Activated naive CD8-positive, alpha-beta T cell treated with anti-CD3 and anti-CD28 coated beads, Interleukin-2, amount 50 U/mL, for 16 hours (primary cell): ENCODE measurements around the gene OAS1.
"Not testable (repeated sequence)": the region's sequence is repeated elsewhere in the genome, so short reads cannot be mapped to it uniquely, and the experiment has no call there.

Experiments
- DNase-seq: peaks from one replicate; pipeline ENCODE4 v3.0.0-alpha.2; 2020; ENCODE audit warnings: low read depth, low spot score

Gene OAS1

DNA sequence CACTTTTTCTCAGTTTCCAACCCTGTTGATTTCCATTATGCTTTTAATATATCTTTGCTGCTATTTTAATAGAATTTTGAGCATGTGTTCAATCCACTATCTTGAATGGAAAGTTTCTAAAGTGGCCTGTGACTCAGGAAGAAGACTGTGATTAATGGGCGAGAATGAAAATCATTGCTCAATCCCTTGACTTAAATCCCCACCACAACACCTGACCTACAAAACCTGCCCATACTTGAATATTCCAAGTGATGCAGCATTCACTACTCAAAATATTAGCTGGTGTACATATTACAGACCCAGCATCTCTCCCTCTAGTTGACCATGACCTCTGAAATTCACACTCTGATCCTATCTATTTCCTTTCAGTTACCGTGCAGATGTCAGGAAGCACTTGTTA is 30.2 kb downstream of the OAS1 start:
- no peak for DNase-seq

DNA sequence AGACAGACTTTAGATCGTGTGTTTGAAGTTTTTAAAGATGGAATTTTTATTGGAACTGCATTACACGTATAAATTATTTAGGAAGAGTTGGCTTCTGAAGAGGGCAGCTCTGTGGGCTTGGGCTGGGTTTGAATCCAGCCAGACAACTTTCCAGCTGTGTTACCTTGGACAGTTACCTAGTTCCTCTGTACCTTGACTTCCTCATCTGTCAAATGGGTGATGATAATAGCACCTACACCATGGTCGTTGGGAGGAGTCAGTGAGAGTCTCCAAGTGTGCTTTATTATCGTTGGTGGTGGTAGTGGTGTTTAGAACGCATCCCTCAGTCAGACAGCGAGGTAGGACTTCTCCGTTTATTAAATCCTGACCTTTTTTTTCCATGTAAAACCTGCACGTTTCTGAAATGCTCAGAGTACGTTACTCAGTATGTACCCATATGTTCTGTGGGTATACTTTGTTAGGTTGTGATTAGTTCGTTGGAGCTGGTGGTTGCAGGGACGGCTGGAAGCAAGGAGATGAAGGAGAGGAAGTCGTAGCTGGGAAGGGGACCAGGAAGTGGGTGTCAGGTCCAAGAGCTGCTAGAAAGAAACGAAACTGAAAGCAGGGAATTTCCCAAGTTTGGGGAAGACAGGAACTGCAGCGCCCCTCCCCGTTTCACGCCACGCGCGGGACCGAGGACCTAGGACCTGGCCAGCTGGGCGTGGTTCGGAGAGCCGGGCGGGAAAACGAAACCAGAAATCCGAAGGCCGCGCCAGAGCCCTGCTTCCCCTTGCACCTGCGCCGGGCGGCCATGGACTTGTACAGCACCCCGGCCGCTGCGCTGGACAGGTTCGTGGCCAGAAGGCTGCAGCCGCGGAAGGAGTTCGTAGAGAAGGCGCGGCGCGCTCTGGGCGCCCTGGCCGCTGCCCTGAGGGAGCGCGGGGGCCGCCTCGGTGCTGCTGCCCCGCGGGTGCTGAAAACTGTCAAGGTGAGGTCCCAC is 31.3 kb downstream of the OAS1 start, which contains the start of gene OAS3:
TSS of gene OAS3 (plus strand) at position 734 of the 979 bp plus-strand sequence. CDS start at position 791, 57 bp downstream.
- DNase-seq: no peak

DNA sequence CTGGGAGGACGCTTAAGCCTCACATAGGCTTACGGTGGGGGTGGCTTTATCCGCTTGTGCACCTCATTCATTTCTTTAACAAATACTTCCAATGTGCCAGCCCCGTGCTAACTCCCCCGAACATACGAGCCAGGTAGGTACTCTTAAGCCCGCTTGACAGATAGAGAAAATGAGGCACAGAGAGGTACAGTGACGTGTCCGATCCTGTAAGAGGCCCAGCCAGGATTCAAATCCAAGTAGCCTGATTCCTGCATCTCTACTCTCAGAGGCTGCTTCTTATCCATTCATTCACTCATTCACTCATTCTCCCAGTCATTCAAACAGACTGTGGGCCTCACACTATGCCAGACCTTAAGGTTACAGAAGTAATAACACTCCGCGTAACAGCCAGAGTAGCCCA is 32.0 kb downstream of the OAS1 start:
- DNase-seq: no peak

DNA sequence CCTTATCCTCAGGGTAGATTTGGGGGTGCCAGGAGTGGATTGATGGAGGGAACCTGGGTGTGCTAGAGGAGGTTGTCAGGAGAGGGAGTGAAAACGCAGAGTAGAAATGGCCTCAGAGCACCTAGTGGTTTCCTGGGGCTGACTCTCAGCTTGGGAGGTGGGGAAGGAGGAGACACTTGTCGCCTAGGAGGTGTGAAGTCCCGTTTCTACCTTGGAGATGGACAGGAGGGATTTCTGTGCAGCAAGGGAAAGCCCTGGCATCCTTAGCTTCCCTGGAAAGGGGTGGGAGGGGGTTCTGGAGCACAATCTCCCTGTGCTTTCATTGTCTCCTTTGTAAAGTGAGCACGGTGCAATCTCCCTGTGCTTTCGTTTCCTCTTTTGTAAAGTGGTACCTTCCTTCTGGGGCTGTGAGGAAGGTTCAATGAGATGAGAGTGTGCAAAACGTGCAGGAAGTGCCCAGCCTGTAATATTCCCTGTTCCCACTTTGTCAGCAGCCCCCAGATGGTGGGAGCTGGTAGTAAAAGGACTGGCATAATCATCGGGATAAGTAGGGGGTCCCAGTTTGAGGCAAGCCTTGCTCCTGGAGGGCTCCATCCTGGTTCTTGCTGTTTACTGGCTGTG is 33.1 kb downstream of the OAS1 start:
- no peak for DNase-seq

DNA sequence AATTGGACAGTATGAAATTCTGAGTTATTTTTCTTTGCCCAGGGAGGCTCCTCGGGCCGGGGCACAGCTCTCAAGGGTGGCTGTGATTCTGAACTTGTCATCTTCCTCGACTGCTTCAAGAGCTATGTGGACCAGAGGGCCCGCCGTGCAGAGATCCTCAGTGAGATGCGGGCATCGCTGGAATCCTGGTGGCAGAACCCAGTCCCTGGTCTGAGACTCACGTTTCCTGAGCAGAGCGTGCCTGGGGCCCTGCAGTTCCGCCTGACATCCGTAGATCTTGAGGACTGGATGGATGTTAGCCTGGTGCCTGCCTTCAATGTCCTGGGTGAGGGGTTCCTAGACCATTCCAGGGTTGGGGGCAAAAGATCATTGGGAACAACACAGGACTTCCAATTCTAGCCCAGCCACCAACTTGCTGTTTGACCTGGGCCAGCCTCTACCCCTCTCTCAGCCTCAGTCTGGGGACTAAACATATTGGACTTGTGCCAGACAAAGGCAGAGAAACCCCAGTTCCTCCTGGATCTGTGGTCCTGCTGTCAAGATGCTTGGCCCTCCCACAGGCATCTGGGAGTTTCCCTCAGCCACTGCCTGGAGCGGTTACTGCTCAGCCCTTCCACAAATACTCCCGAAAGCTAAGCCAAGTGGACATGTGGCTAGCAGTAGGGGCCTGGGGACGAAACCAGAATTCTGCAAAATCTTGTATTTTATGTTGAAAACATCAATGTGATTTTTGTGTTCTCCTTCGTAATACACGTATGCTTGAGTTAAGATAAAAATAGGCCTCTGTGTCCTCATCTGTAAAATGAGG is 35.0 kb downstream of the OAS1 start:
- no peak for DNase-seq

DNA sequence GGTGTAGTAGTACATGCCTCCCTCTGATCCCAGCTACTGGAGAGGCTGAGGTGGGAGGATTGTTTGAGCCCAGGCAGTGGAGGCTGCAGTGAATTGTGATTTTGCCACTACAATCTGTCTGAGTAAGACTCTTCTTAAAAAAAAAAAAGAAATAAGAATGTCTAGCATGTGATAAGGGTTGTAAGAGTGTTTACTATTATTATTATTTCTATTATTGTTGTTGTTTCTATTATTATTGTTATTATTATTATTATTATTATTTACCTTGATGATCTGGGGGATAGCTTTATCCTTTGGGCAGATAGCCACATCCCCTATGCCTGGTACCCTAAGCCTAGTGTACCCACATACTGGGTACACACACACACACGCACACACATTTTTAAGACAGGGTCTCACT is 35.8 kb downstream of the OAS1 start:
- DNase-seq: no peak

DNA sequence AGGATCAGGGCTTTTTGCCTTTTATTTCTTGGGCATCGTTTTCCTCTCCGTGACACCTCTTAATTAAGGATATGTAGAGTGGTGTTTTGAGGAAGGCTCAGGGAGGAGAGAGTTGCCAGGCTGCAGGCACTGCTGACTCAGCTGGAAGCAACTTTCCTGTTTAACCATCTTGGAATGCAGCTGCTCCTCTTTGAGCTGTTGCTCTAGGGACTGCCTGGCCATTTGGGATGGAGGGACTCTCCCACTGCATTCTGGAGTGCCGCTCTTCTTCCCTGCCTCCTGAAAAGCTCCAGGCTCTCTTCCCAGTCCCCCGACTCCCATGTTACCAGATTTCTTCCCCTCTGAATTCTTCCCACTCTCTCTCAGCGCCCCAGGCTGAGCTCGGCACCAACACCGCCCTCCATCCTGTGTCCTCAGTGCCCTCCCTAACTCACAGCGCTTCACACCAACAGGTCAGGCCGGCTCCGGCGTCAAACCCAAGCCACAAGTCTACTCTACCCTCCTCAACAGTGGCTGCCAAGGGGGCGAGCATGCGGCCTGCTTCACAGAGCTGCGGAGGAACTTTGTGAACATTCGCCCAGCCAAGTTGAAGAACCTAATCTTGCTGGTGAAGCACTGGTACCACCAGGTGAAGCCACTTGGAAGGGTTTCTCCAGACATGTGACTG is 37.4 kb downstream of the OAS1 start:
- no peak for DNase-seq

DNA sequence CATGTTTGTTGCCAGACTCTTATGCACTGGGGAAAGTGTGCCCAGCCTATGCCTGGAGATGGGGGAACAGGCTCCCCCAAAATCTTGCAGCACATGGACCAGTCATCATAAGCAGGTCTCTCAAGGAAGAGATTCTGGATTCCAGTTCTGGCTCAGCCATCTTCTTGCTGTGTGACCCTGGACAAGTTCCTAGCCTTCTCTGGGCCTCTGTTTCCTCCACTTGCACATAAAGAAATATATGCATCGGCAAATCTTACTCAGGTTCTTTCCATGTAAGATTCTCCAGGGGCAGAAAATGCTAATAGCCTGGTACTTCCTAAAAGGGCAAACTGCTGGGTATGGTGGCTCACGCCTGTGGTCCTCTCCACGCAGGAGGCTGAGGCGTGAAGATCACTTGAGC is 38.8 kb downstream of the OAS1 start:
- DNase-seq: no peak

DNA sequence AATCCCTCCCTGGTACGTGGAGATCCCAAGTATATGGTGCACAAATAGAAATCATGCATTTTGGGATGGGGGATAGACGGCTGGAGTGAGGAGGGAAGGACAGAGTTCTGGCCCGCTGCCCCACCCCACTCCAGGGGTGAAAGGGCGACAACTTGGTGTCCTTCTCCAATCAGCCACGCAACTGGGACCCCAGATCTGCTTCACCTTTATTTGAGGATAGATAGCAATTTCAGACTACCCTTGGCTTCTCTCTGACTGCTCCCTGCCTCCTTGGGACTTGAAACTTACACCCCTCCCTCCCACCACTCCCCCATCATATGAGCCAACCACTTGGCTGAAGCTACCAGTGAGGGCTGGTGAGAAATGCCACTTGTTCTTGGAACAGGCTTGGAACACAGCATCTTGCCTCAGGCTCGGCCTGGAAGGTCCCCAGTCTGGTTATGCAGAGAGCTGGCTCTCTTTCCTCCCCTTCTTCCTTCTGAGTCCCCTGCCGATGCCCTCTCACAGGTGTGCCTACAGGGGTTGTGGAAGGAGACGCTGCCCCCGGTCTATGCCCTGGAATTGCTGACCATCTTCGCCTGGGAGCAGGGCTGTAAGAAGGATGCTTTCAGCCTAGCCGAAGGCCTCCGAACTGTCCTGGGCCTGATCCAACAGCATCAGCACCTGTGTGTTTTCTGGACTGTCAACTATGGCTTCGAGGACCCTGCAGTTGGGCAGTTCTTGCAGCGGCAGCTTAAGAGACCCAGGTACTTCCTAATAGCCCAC is 39.7 kb downstream of the OAS1 start:
- DNase-seq: no peak

DNA sequence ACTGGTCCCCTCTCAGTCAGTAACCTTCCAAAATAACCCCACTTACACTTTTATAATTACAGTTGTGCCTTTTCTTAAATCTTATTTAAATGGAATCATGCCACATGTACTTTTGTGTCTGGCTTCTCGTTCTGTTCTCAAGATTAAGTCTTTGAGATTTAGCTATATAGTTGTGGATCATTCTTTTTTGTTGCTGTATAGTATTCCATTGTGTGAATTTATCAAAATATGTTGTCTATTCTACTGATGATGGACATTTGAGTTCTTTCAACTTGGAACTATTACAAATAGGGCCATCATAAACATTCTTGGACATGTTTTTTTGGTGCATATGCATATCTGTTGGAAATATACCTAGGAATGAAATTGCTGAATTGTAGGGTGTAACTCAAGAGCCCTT is 40.6 kb downstream of the OAS1 start:
- DNase-seq: no peak

DNA sequence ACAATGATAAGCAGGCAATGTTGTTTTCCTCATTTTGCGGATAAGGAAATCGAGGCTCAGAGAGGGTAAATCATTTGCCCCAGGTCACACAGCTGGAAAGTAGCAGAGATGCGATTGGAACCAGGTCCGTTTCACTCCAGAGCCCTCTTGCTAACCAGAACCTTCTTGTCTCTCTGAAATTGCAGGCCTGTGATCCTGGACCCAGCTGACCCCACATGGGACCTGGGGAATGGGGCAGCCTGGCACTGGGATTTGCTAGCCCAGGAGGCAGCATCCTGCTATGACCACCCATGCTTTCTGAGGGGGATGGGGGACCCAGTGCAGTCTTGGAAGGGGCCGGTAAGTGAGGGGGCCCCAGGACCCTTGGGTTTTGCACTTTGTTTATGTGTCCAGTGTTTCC is 41.0 kb downstream of the OAS1 start:
- DNase-seq: no peak

DNA sequence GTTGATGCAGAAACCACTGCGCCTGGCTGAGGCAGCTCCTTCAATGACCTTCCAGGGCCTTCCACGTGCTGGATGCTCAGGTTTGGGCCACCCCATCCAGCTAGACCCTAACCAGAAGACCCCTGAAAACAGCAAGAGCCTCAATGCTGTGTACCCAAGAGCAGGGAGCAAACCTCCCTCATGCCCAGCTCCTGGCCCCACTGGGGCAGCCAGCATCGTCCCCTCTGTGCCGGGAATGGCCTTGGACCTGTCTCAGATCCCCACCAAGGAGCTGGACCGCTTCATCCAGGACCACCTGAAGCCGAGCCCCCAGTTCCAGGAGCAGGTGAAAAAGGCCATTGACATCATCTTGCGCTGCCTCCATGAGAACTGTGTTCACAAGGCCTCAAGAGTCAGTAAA is 42.0 kb downstream of the OAS1 start:
- DNase-seq: no peak

DNA sequence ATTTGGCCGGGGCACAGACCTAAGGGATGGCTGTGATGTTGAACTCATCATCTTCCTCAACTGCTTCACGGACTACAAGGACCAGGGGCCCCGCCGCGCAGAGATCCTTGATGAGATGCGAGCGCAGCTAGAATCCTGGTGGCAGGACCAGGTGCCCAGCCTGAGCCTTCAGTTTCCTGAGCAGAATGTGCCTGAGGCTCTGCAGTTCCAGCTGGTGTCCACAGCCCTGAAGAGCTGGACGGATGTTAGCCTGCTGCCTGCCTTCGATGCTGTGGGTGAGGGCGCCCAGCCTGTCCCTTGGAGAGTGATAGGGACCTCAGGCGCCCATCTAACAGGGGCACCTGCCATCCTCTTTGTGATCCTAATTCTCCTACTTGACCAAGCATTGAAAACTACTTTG is 43.9 kb downstream of the OAS1 start:
- no peak for DNase-seq

DNA sequence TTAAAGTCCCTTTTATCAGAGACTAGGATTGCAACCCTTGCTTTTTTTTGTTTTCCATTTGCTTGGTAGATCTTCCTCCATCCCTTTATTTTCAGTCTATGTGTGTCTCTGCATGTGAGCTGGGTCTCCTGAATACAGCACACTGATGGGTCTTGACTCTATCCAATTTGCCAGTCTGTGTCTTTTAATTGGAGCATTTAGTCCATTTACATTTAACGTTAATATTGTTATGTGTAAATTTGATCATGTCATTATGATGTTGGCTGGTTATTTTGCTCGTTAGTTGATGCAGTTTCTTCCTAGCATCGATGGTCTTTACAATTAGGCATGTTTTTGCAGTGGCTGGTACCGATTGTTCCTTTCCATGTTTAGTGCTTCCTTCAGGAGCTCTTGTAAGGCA is 50.4 kb downstream of the OAS1 start:
- not testable (repeated sequence) for DNase-seq

DNA sequence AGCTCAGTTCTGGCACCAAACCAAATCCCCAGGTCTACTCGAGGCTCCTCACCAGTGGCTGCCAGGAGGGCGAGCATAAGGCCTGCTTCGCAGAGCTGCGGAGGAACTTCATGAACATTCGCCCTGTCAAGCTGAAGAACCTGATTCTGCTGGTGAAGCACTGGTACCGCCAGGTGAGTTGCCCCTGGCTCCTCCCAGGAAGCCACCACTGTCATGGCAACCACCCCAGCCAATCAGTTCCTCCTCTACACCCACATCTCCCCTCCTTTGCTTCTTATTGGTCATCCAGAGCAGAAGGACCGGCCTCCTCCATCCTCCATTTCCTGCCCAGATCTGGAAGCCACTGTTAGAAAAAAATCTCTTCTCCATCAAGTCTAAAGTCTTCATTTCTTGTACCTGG is 54.3 kb downstream of the OAS1 start:
- DNase-seq: no peak

DNA sequence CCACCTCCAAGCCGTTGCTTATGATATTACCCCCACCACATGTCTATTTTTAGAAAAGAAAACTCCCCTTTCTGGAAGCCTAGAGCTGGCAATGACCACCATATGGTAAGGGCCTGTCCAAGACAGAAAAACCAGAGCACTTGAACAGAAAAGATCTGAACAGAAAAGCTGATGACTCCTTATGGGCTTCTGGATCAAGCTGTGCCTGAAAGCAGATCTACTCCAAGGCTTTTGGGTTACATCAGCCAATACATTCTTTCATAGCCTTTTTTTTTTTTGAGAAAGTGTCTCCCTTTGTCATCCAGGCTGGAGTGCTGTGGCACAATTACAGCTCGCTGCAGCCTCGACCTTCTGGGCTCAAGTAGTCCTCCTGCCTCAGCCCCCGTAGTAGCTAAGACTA is 54.8 kb downstream of the OAS1 start:
- DNase-seq: no peak

DNA sequence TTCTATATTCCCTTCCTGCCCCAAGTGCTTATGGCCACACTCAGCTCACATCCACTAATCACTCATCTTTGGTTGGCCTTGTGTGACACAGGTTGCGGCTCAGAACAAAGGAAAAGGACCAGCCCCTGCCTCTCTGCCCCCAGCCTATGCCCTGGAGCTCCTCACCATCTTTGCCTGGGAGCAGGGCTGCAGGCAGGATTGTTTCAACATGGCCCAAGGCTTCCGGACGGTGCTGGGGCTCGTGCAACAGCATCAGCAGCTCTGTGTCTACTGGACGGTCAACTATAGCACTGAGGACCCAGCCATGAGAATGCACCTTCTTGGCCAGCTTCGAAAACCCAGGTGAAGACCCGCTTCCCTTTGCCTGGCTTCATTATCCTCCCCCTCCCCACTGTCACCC is 55.8 kb downstream of the OAS1 start:
- DNase-seq: no peak

DNA sequence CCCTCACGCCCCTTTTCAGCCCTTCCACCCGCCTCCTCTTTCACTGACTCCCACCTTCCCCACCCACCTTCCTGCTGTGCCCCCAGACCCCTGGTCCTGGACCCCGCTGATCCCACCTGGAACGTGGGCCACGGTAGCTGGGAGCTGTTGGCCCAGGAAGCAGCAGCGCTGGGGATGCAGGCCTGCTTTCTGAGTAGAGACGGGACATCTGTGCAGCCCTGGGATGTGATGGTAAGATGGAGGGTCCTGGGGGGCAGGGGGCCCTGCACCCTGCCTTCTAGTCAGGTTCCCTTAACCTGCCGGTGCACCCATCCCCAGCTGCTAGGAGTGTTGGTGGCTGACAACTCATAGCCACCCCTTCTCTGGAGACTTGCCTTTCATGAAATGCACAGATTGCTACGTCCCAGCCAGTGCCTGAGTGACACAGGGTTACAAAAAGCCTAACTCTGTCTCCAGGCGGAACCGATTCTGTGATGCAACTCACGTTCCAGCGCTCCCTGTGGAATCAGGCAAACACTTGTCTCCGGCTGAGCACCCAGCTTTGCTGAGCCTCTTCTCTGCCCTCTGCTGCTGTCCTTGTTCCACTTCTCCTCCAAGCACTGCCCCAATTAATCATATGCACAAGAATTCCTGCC is 56.6 kb downstream of the OAS1 start:
- no peak for DNase-seq

DNA sequence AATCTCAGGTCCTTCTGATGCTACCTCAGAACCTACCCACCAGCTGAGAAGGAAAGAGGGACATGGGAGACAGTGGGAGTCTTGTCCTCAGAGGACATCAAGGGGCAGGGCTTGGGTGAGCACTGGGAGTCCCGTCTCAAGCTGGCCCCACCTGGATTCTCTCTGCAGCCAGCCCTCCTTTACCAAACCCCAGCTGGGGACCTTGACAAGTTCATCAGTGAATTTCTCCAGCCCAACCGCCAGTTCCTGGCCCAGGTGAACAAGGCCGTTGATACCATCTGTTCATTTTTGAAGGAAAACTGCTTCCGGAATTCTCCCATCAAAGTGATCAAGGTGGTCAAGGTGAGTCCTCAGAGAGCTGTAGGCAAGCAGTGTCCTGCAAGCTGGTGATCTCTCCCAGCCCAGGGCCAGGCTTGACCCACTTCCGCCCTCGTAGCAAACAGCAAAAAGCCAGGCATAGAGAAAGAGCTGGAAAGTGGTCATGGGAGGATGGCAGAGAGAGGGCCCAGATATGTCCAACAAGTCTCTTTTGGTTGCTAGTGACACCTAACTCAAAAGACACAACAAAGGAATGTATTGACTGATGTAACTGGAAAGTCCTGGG is 57.4 kb downstream of the OAS1 start:
- DNase-seq: no peak

DNA sequence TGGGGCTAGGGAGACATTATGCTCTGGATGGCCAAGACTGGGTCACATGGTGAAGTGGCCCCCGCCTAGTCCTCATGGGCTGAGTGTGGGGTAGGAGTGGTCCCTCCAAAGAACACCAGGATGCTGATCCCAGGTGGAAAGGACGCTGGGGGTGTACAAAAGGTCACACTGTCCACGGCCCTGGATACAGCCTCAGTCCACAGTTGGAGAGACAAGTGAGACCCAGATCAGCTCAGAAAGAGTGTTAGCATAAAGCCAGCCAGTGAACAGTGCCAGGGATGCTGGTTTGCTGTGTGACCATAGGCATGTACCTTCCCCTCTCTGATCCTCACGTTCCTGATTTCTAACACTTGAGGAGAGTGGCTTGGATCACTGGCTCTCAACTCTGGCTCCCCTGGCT is 58.2 kb downstream of the OAS1 start:
- no peak for DNase-seq
